Ammon's horn (tissue), 1 donor: ENCODE data around the gene RETREG2.

Source experiments
- DNase-seq: peaks from one replicate; pipeline ENCODE4 v3.0.0-alpha.2; 2016; ENCODE audit warnings: low spot score

RETREG2 gene

GRCh38 chr2:219215871-219216534 lies 37.9 kb downstream of the RETREG2 start:
- no peak for DNase-seq

GRCh38 chr2:219216535-219216915 lies 38.5 kb downstream of the RETREG2 start:
- no peak for DNase-seq

- DNase-seq: peak; percentile 72
Observed at GRCh38 chr2:219218217-219218731, 40.2 kb downstream of the RETREG2 start.

GRCh38 chr2:219218732-219219701 lies 40.9 kb downstream of the RETREG2 start, which contains the start of gene ABCB6:
Gene ABCB6, minus strand, starts transcription at chr2:219218958. Its CDS starts 285 bp downstream, at chr2:219218673.
- DNase-seq: peak; percentile 98

- DNase-seq: no peak
Observed at GRCh38 chr2:219219784-219220532, 41.9 kb downstream of the RETREG2 start.

GRCh38 chr2:219220652-219221402 lies 42.8 kb downstream of the RETREG2 start:
- no peak for DNase-seq

GRCh38 chr2:219221957-219222518 lies 44.0 kb downstream of the RETREG2 start:
- peak; percentile 48 for DNase-seq

- DNase-seq: no peak
Observed at GRCh38 chr2:219223831-219224610, 45.9 kb downstream of the RETREG2 start.

- no peak for DNase-seq
Observed at GRCh38 chr2:219225350-219225749, 47.3 kb downstream of the RETREG2 start.

- no peak for DNase-seq
Observed at GRCh38 chr2:219228041-219228910, 50.2 kb downstream of the RETREG2 start.

GRCh38 chr2:219228911-219229304 lies 50.8 kb downstream of the RETREG2 start:
- no peak for DNase-seq

- DNase-seq: peak; percentile 100
Observed at GRCh38 chr2:219229305-219230058, 51.4 kb downstream of the RETREG2 start, which contains the start of the genes ANKZF1 and ATG9A. Gene ANKZF1, plus strand, starts transcription at chr2:219229806. Its CDS starts 452 bp downstream, at chr2:219230258. Gene ATG9A, minus strand, starts transcription at chr2:219229636. Its CDS starts 1,612 bp downstream, at chr2:219228024.

GRCh38 chr2:219230059-219230540 lies 52.0 kb downstream of the RETREG2 start:
- DNase-seq: no peak

GRCh38 chr2:219234331-219234730 lies 56.3 kb downstream of the RETREG2 start:
- no peak for DNase-seq
